GM19025 (cell line): ENCODE measurements around the gene GREM2.

Experiments
- ATAC-seq: cut with Tn5 transposase; IDR thresholded peaks from one replicate; pipeline ENCODE4 v1.9.1; 2021; ENCODE audit warnings: mild to moderate bottlenecking, low read depth, moderate library complexity; ENCODE audit not compliant: unreplicated experiment

GREM2 gene

GRCh38 chr1:240503558-240503957 is 108.4 kb downstream of the GREM2 start:
- no peak for ATAC-seq

- ATAC-seq = no peak
Measured at GRCh38 chr1:240503036-240503435, 108.9 kb downstream of the GREM2 start.

GRCh38 chr1:240501115-240501514 is 110.8 kb downstream of the GREM2 start:
- no peak for ATAC-seq

GRCh38 chr1:240500647-240501046 is 111.3 kb downstream of the GREM2 start:
- no peak for ATAC-seq

- ATAC-seq = no peak
Measured at GRCh38 chr1:240499012-240499411, 112.9 kb downstream of the GREM2 start.

- ATAC-seq = no peak
Measured at GRCh38 chr1:240498335-240498734, 113.6 kb downstream of the GREM2 start.

- ATAC-seq = no peak
Measured at GRCh38 chr1:240497908-240498307, 114.0 kb downstream of the GREM2 start.

GRCh38 chr1:240496941-240497340 is 115.0 kb downstream of the GREM2 start:
- ATAC-seq = no peak

- ATAC-seq = no peak
Measured at GRCh38 chr1:240496356-240496755, 115.6 kb downstream of the GREM2 start.

GRCh38 chr1:240495601-240496000 is 116.4 kb downstream of the GREM2 start:
- ATAC-seq = no peak

- no peak for ATAC-seq
Measured at GRCh38 chr1:240492832-240493440, 119.0 kb downstream of the GREM2 start.

GRCh38 chr1:240491796-240492195 is 120.2 kb downstream of the GREM2 start:
- ATAC-seq = no peak

GRCh38 chr1:240491156-240491555 is 120.8 kb downstream of the GREM2 start:
- no peak for ATAC-seq

- ATAC-seq = no peak
Measured at GRCh38 chr1:240487493-240487892, 124.5 kb downstream of the GREM2 start.

GRCh38 chr1:240486611-240487010 is 125.3 kb downstream of the GREM2 start:
- no peak for ATAC-seq

- no peak for ATAC-seq
Measured at GRCh38 chr1:240484804-240485443, 127.0 kb downstream of the GREM2 start.

GRCh38 chr1:240478536-240478935 is 133.4 kb downstream of the GREM2 start:
- ATAC-seq = no peak

- no peak for ATAC-seq
Measured at GRCh38 chr1:240475832-240476231, 136.1 kb downstream of the GREM2 start.

GRCh38 chr1:240474133-240474614 is 137.8 kb downstream of the GREM2 start:
- ATAC-seq = peak; percentile 53

GRCh38 chr1:240468656-240469055 is 143.3 kb downstream of the GREM2 start:
- ATAC-seq = no peak

GRCh38 chr1:240467895-240468294 is 144.1 kb downstream of the GREM2 start:
- no peak for ATAC-seq

- no peak for ATAC-seq
Measured at GRCh38 chr1:240466509-240466908, 145.4 kb downstream of the GREM2 start.
